HCT116 (cell line): ENCODE results near the gene NPFF. TPM values are rescaled to one million over a fixed set of nuclear protein-coding genes. Genes with fewer than 3 reads are reported as not detected.

Experiments used
- ATAC-seq: fragments of 200-7000 bp; cut with Tn5 transposase; 2 replicates; pipeline ENCODE4 v1.9.1; 2020; ENCODE audit warnings: mild to moderate bottlenecking, moderate library complexity
- BruUV-seq: library from RNA; stranded (reverse); fragments of 400-500 nt; replicated peaks from 2 replicates; lab custom pipeline; 2021; lab: Mats Ljungman, UMichigan
- CTCF ChIA-PET: fragments of 300-600 bp; sonication (Branson Sonifier 250); formaldehyde crosslinking; loops from one replicate; lab custom pipeline; 2021; ENCODE audit warnings: antibody characterized with exemption; lab: Charles Lee
- POLR2A ChIA-PET: fragments of 300-600, 350-600 bp; sonication (Branson Sonifier 250); formaldehyde crosslinking; loops from one replicate; lab custom pipeline; 2021; ENCODE audit warnings: antibody characterized with exemption; lab: Charles Lee
- RAD21 ChIA-PET, 2 experiments: fragments of 300-600 bp; sonication (Branson Sonifier 250); formaldehyde crosslinking; loops; one replicate each; lab custom pipeline; 2023; ENCODE audit warnings: low total read pairs in 2 of 2; ENCODE audit not compliant: uncharacterized antibody in 2 of 2, unreplicated experiment in 2 of 2, low non-redundant PET in 1 of 2; lab: Charles Lee
- DNase-seq: peaks from one replicate; pipeline ENCODE4 v3.0.0-alpha.2; 2010; ENCODE audit warnings: low read depth, low spot score
- H2AFZ ChIP-seq: fragments of 200-600 bp; shearing (Covaris generic), sonication (generic); 2 replicates; pipeline ENCODE4 v1.6.1; 2017; ENCODE audit warnings: low read depth, mixed run types, mixed read lengths, antibody characterized with exemption, low read length; ENCODE audit not compliant: poor library complexity, severe bottlenecking
- H3K27ac ChIP-seq: 2 replicates; pipeline ENCODE4 v1.5.1; 2012; ENCODE audit warnings: low read depth, low read length
- H3K27me3 ChIP-seq: fragments of 200-600 bp; sonication (generic); 2 replicates; pipeline ENCODE4 v1.6.1; 2016; ENCODE audit warnings: mixed run types, low read length, mixed read lengths; ENCODE audit not compliant: insufficient read depth
- H3K36me3 ChIP-seq, 2 experiments: fragments of 200-500 bp in 1 of 2; fragments of 200-600 bp in 1 of 2; sonication (Bioruptor generic) in 1 of 2; sonication (generic) in 1 of 2; 2 replicates each; pipeline versions ENCODE4 v1.5.1 to v1.6.1; 2014 to 2016; ENCODE audit warnings: low read length in 2 of 2, inconsistent platforms in 1 of 2, mixed read lengths in 1 of 2, mixed run types in 1 of 2; ENCODE audit not compliant: insufficient read depth in 2 of 2, control insufficient read depth in 1 of 2
- H3K4me1 ChIP-seq, 2 experiments: fragments of 200-600 bp in 1 of 2; sonication (generic) in 1 of 2; 2 replicates each; pipeline versions ENCODE4 v1.5.1 to v1.6.1; 2012 to 2017; ENCODE audit warnings: low read length in 2 of 2, inconsistent platforms in 1 of 2, mild to moderate bottlenecking in 1 of 2, mixed read lengths in 1 of 2, mixed run types in 1 of 2, moderate library complexity in 1 of 2; ENCODE audit not compliant: insufficient read depth in 2 of 2, control insufficient read depth in 1 of 2
- H3K4me2 ChIP-seq: fragments of 200-600 bp; sonication (generic); 2 replicates; pipeline ENCODE4 v1.6.1; 2017; ENCODE audit warnings: mixed run types, low read length, mixed read lengths
- H3K4me3 ChIP-seq, 2 experiments: fragments of 200-600 bp in 1 of 2; sonication (generic) in 1 of 2; replicated peaks in 1 of 2; 2 replicates each; pipeline ENCODE4 v1.5.1; 2011 to 2016; ENCODE audit warnings: low read length in 2 of 2, control low read depth in 1 of 2, low read depth in 1 of 2, mild to moderate bottlenecking in 1 of 2, mixed read lengths in 1 of 2, mixed run types in 1 of 2
- H3K79me2 ChIP-seq: fragments of 200-600 bp; sonication (generic); 2 replicates; pipeline ENCODE4 v1.6.1; 2017; ENCODE audit warnings: mild to moderate bottlenecking, mixed run types, low read length, moderate library complexity, mixed read lengths; ENCODE audit not compliant: insufficient read depth
- H3K9ac ChIP-seq: fragments of 200-600 bp; sonication (generic); 2 replicates; pipeline ENCODE4 v1.6.1; 2016; ENCODE audit warnings: low read length, mixed read lengths
- H3K9me2 ChIP-seq: fragments of 200-600 bp; sonication (generic), shearing (Covaris generic); 2 replicates; pipeline ENCODE4 v1.6.1; 2017; ENCODE audit warnings: mixed run types, mild to moderate bottlenecking, moderate library complexity; ENCODE audit not compliant: insufficient read depth
- H3K9me3 ChIP-seq, 2 experiments: fragments of 200-500 bp in 1 of 2; fragments of 200-600 bp in 1 of 2; sonication (Bioruptor generic) in 1 of 2; sonication (generic) in 1 of 2; 2 replicates each; pipeline ENCODE4 v1.6.1; 2014 to 2017; ENCODE audit warnings: low read length in 2 of 2, mixed read lengths in 2 of 2, inconsistent platforms in 1 of 2, low read depth in 1 of 2, mild to moderate bottlenecking in 1 of 2, mixed run types in 1 of 2, moderate library complexity in 1 of 2; ENCODE audit not compliant: control insufficient read depth in 1 of 2, insufficient read depth in 1 of 2
- H4K20me1 ChIP-seq: fragments of 200-600 bp; sonication (generic), shearing (Covaris generic); 2 replicates; pipeline ENCODE4 v1.6.1; 2017; ENCODE audit warnings: mixed run types, mild to moderate bottlenecking, moderate library complexity; ENCODE audit not compliant: insufficient read depth
- CEBPB ChIP-seq: IDR thresholded peaks from 2 replicates; pipeline ENCODE4 v1.6.1; 2012; ENCODE audit warnings: low read depth
- JUND ChIP-seq: IDR thresholded peaks from 2 replicates; pipeline ENCODE4 v1.6.1; 2012
- POLR2A ChIP-seq: IDR thresholded peaks from 2 replicates; pipeline ENCODE4 v1.7.0; 2011; ENCODE audit warnings: borderline replicate concordance; ENCODE audit not compliant: insufficient read depth, insufficient read length; ENCODE audit errors: extremely low read depth
- SP1 ChIP-seq: IDR thresholded peaks from 2 replicates; pipeline ENCODE4 v1.6.1; 2012; ENCODE audit warnings: low read depth
- TCF7L2 ChIP-seq: IDR thresholded peaks from 2 replicates; pipeline ENCODE4 v1.7.0; 2011; ENCODE audit warnings: borderline replicate concordance, inconsistent platforms; ENCODE audit not compliant: insufficient read depth, insufficient read length; ENCODE audit errors: extremely low read depth
- ZBTB33 ChIP-seq: IDR thresholded peaks from 2 replicates; pipeline ENCODE4 v1.6.1; 2011; ENCODE audit warnings: mild to moderate bottlenecking, low read length, moderate library complexity; ENCODE audit not compliant: insufficient replicate concordance; ENCODE audit errors: extremely low read depth
- ZNF274 ChIP-seq: fragments of 200-500 bp; sonication (Bioruptor generic); IDR thresholded peaks from 2 replicates; pipeline ENCODE4 v1.6.1; 2014; ENCODE audit warnings: mild to moderate bottlenecking, low read depth, low read length, inconsistent platforms
- intact Hi-C: fragments of 100-400 bp; cut with micrococcal nuclease; formaldehyde crosslinking; loops from 2 replicates; pipeline ENCODE4 v1.10.0; 2022
- total RNA-seq: library from RNA; stranded (reverse); gene quantifications from one replicate; pipeline ENCODE4 v1.2.1, GENCODE V29; 2021; ENCODE audit not compliant: unreplicated experiment
- TF ChIP-seq, protein P1 (sequence below), 3 experiments: fragments of 200-600 bp in 1 of 3; sonication (generic) in 1 of 3; IDR thresholded peaks in 2 of 3; conservative IDR thresholded peaks in 1 of 3; 2 replicates each; pipeline ENCODE4 v1.5.1; 2012 to 2017; ENCODE audit warnings: low read depth in 2 of 3, low read length in 2 of 3, antibody characterized with exemption in 1 of 3, borderline replicate concordance in 1 of 3, control low read depth in 1 of 3, mild to moderate bottlenecking in 1 of 3, mixed read lengths in 1 of 3, mixed run types in 1 of 3, moderate library complexity in 1 of 3; ENCODE audit not compliant: insufficient read depth in 1 of 3

NPFF gene
- total RNA-seq, 1 experiment from 2014 or later: not detected

GRCh38 chr12:53538209-53538689 is 31.0 kb upstream of the NPFF start:
- Histone ChIP-seq H3K9ac (no peak overlapping the region), H3K9me3 (no peaks in the 10 kb centered on the region), H2AFZ (no peak overlapping the region), H3K27ac (no peak overlapping the region), H3K4me1 (no peaks in the 10 kb centered on the region), H3K27me3 (no peaks in the 10 kb centered on the region), H4K20me1 (no peaks in the 10 kb centered on the region), H3K4me3 (no peak overlapping the region), H3K36me3 (peaks cover 11 to 21% of the 10 kb centered on the region in 2 experiments; a peak in 3 of 4 replicates), H3K4me2 (no peak overlapping the region), H3K79me2 (no peaks in the 10 kb centered on the region), H3K9me2 (no peaks in the 10 kb centered on the region)
- POLR2A ChIA-PET: no interaction called here
- DNase-seq (no peak), ATAC-seq (no peak)
- CTCF ChIA-PET: interaction anchor here (1.0 to 1.2 kb wide), 2 partner anchors 138 to 208 kb away, joined by 3 read pairs; partner anchors contain the start of gene ATP5MC2
- no TSS peak for BruUV-seq
- RAD21 ChIA-PET: no interaction called here
- TF ChIP-seq CEBPB (peak; percentile 29; the same call in 1 of the 2 replicates), SP1 (no peak)
- intact Hi-C loops: no loop called here

DNA sequence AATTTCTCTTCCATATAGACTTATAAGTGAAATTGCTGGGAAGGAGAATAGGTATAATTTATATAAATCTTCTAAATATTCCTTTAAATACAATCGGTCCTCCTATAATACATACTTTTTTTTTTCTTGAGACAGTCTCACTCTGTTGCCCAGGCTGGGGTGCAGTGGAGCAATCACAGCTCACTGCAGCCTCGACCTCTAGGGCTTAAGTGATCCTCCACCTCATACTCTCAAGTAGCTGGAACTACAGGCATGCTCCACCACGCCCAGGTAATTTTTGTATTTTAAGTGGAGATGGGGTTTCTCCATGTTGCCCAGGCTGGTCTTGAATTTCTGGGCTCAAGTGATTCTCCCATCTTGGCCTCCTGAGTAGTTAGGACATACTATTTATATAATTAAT is 29.7 kb upstream of the NPFF start:
- DNase-seq (no peak), ATAC-seq (no peak)
- RAD21 ChIA-PET: no interaction called here
- no peak overlapping the region for H3K4me2 ChIP-seq
- no peaks in the 10 kb centered on the region for H3K79me2 ChIP-seq
- H3K27ac ChIP-seq: no peak overlapping the region
- H3K9me3 ChIP-seq: no peaks in the 10 kb centered on the region
- peaks cover 23 to 28% of the 10 kb centered on the region in 2 experiments for H3K36me3 ChIP-seq
- intact Hi-C loops: no loop called here
- H3K4me3 ChIP-seq: no peak overlapping the region
- TF ChIP-seq POLR2A (no peak), ZNF274 (no peak), TCF7L2 (no peak), ZBTB33 (no peak), JUND (no peak)
- TF ChIP-seq, protein P1, sequence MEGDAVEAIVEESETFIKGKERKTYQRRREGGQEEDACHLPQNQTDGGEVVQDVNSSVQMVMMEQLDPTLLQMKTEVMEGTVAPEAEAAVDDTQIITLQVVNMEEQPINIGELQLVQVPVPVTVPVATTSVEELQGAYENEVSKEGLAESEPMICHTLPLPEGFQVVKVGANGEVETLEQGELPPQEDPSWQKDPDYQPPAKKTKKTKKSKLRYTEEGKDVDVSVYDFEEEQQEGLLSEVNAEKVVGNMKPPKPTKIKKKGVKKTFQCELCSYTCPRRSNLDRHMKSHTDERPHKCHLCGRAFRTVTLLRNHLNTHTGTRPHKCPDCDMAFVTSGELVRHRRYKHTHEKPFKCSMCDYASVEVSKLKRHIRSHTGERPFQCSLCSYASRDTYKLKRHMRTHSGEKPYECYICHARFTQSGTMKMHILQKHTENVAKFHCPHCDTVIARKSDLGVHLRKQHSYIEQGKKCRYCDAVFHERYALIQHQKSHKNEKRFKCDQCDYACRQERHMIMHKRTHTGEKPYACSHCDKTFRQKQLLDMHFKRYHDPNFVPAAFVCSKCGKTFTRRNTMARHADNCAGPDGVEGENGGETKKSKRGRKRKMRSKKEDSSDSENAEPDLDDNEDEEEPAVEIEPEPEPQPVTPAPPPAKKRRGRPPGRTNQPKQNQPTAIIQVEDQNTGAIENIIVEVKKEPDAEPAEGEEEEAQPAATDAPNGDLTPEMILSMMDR (IDR thresholded peaks at IDR 0.05 in 2 of 3, conservative IDR thresholded peaks at IDR 0.05 in 1 of 3; ENCODE audit: borderline replicate concordance in 1 of 3, insufficient read depth in 1 of 3, low read depth in 2 of 3, low read length in 2 of 3): no peak
- no peaks in the 10 kb centered on the region for H3K4me1 ChIP-seq
- CTCF ChIA-PET: no interaction called here
- H2AFZ ChIP-seq: no peak overlapping the region
- POLR2A ChIA-PET: no interaction called here
- H3K27me3 ChIP-seq: no peaks in the 10 kb centered on the region
- no TSS peak for BruUV-seq
- H4K20me1 ChIP-seq: no peaks in the 10 kb centered on the region
- H3K9me2 ChIP-seq: no peaks in the 10 kb centered on the region
- no peak overlapping the region for H3K9ac ChIP-seq
